Spinal cord (tissue), 10 donors: ENCODE measurements around the gene STMN3. TPM values are rescaled to one million over a fixed set of nuclear protein-coding genes. Genes with fewer than 3 reads are reported as not detected.
"Not testable (repeated sequence)": the region's sequence is repeated elsewhere in the genome, so short reads cannot be mapped to it uniquely, and the experiment has no call there.

Experiments used
- DNase-seq, 6 donors: peaks; one replicate each; pipeline versions ENCODE4 v3.0.0 to v3.0.0-alpha.2; 2013 to 2015; ENCODE audit warnings: low spot score in 6 of 6, low read depth in 4 of 6
- H3K27ac ChIP-seq: one replicate; pipeline ENCODE4 v1.5.1; 2013; ENCODE audit warnings: low read depth, low read length, control low read depth
- H3K27me3 ChIP-seq: one replicate; pipeline ENCODE4 v1.6.1; 2013; ENCODE audit warnings: low read length; ENCODE audit not compliant: control insufficient read depth, insufficient read depth
- H3K36me3 ChIP-seq: one replicate; pipeline ENCODE4 v1.6.1; 2013; ENCODE audit warnings: low read length; ENCODE audit not compliant: control insufficient read depth, insufficient read depth
- H3K4me1 ChIP-seq: one replicate; pipeline ENCODE4 v1.6.1; 2013; ENCODE audit warnings: low read length; ENCODE audit not compliant: control insufficient read depth, insufficient read depth
- H3K4me3 ChIP-seq: one replicate; pipeline ENCODE4 v1.5.1; 2013; ENCODE audit warnings: low read depth, low read length, control low read depth
- H3K9me3 ChIP-seq: one replicate; pipeline ENCODE4 v1.6.1; 2013; ENCODE audit warnings: low read length; ENCODE audit not compliant: control insufficient read depth, insufficient read depth
- WGBS: methylation state at CpG from one replicate; pipeline ENCODE4 v1.1.5; 2013; ENCODE audit warnings: missing lambda C conversion rate; ENCODE audit not compliant: insufficient coverage; 5-methylcytosine and 5-hydroxymethylcytosine counted together
- polyA plus RNA-seq, 2 donors: library from polyadenylated mRNA; unstranded; fragments of 120-200 nt; gene quantifications; one replicate each; pipeline ENCODE4 v1.2.1, GENCODE V29; 2013; ENCODE audit not compliant: insufficient read length in 2 of 2
- total RNA-seq, 2 donors: library from RNA; depleted of rRNA in 1 of 2; stranded (reverse); fragments of 120-200 nt in 1 of 2; fragments of >200 nt in 1 of 2; gene quantifications; one replicate each; pipeline versions ENCODE4 v1.2.3 to v1.2.4, GENCODE V29; 2013 to 2014
- donor health status: healthy.

Gene STMN3
- total and polyA plus RNA-seq, 4 donors: 137 to 495 (median 318) TPM

- H3K27me3 ChIP-seq, H3K9me3 ChIP-seq, DNase-seq, H3K4me1 ChIP-seq, H3K27ac ChIP-seq, H3K4me3 ChIP-seq: not testable (repeated sequence)
- H3K36me3 ChIP-seq: peaks cover 67% of the 10 kb centered on the region
- 100% methylated on average over 1 of the region's 8 CpGs for WGBS
These were observed 51.5 kb downstream of the STMN3 start for GRCh38 chr20:63601679-63602078.

- Histone ChIP-seq H3K36me3 (peaks cover 85% of the 10 kb centered on the region), H3K27me3 (no peaks in the 10 kb centered on the region), H3K9me3 (no peaks in the 10 kb centered on the region), H3K4me1 (no peaks in the 10 kb centered on the region), H3K4me3 (no peak overlapping the region), H3K27ac (no peak overlapping the region)
- 94% methylated on average over 26 of the region's 27 CpGs for WGBS
- no peak for DNase-seq
These were observed 53.7 kb downstream of the STMN3 start for GRCh38 chr20:63599396-63600050.

GRCh38 chr20:63598479-63599395 lies 54.5 kb downstream of the STMN3 start:
- Histone ChIP-seq H3K4me1 (no peaks in the 10 kb centered on the region), H3K4me3 (no peak overlapping the region), H3K9me3 (no peaks in the 10 kb centered on the region), H3K27ac (no peak overlapping the region), H3K27me3 (no peaks in the 10 kb centered on the region), H3K36me3 (peaks cover 88% of the 10 kb centered on the region)
- WGBS: 92% methylated on average over 33 of the region's 33 CpGs
- no peak for DNase-seq

- H3K27ac ChIP-seq: no peak overlapping the region
- 92% methylated on average over 23 of the region's 23 CpGs for WGBS
- H3K36me3 ChIP-seq: peaks cover 95% of the 10 kb centered on the region
- H3K9me3 ChIP-seq: no peaks in the 10 kb centered on the region
- DNase-seq: no peak
- no peaks in the 10 kb centered on the region for H3K27me3 ChIP-seq
- H3K4me1 ChIP-seq: no peaks in the 10 kb centered on the region
- H3K4me3 ChIP-seq: no peak overlapping the region
These were observed 55.4 kb downstream of the STMN3 start for GRCh38 chr20:63597651-63598478.

- no peak overlapping the region for H3K27ac ChIP-seq
- peaks cover 95% of the 10 kb centered on the region for H3K36me3 ChIP-seq
- WGBS: 89% methylated on average over 6 of the region's 6 CpGs
These were observed 56.8 kb downstream of the STMN3 start for GRCh38 chr20:63596423-63596822.

GRCh38 chr20:63595416-63596127 lies 57.7 kb downstream of the STMN3 start:
- no peak overlapping the region for H3K27ac ChIP-seq
- WGBS: 97% methylated on average over 30 of the region's 30 CpGs
- H3K4me1 ChIP-seq: no peaks in the 10 kb centered on the region
- no peaks in the 10 kb centered on the region for H3K9me3 ChIP-seq
- no peak overlapping the region for H3K4me3 ChIP-seq
- H3K36me3 ChIP-seq: peaks cover 96% of the 10 kb centered on the region
- H3K27me3 ChIP-seq: no peaks in the 10 kb centered on the region
- no peak for DNase-seq

More at GRCh38 chr20:63596423-63596822, 56.8 kb downstream of the STMN3 start:
- Histone ChIP-seq H3K27me3 (no peaks in the 10 kb centered on the region), H3K4me3 (no peak overlapping the region), H3K9me3 (no peaks in the 10 kb centered on the region), H3K4me1 (no peaks in the 10 kb centered on the region)
- no peak for DNase-seq

GRCh38 chr20:63594043-63594561 lies 59.1 kb downstream of the STMN3 start:
- no peak for DNase-seq
- Histone ChIP-seq H3K27me3 (no peaks in the 10 kb centered on the region), H3K4me1 (no peaks in the 10 kb centered on the region), H3K9me3 (no peaks in the 10 kb centered on the region), H3K36me3 (peaks cover 98% of the 10 kb centered on the region), H3K27ac (no peak overlapping the region), H3K4me3 (no peak overlapping the region)
- WGBS: 87% methylated on average over 9 of the region's 10 CpGs

- H3K36me3 ChIP-seq: peaks cover 98% of the 10 kb centered on the region
- no peak overlapping the region for H3K27ac ChIP-seq
- H3K4me1 ChIP-seq: no peaks in the 10 kb centered on the region
- H3K4me3 ChIP-seq: no peak overlapping the region
- DNase-seq: no peak
- H3K27me3 ChIP-seq: no peaks in the 10 kb centered on the region
- no peaks in the 10 kb centered on the region for H3K9me3 ChIP-seq
- WGBS: 88% methylated on average over 13 of the region's 13 CpGs
These were observed 60.6 kb downstream of the STMN3 start for GRCh38 chr20:63592661-63593060.
